ENCODE measurements around the gene GTF2F2.

GTF2F2 gene

DNA sequence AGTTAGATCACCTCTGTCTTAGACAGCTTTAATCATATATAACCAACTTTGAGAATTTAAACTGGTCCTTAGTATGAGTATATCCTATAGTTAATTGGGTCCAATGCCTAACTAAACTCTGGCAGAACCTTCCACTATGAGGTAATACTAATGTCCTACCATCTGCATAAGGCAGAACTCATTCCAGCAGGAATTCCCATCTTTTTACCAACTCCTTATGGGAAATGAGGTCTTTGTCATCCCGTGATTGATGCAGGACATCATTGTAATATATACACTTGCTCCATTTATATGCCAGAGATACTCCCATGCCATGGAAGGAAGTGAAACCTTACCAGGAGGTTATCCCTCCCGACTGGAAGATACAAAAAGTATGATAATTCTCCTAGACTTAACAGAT is 77.7 kb downstream of the GTF2F2 start:
- Histone ChIP-seq H3K4me1 (ENCODE audit: control insufficient read depth, insufficient read depth, low read length, poor library complexity, severe bottlenecking) (peaks cover 10% of the 10 kb centered on the region), H3K27ac (ENCODE audit: low read depth, low read length, severe bottlenecking) (no peak overlapping the region), H3K36me3 (ENCODE audit: control insufficient read depth, insufficient read depth, low read length) (peaks cover 8% of the 10 kb centered on the region), H3K4me3 (ENCODE audit: extremely low read depth, insufficient read depth, low read length, poor library complexity, severe bottlenecking) (no peak overlapping the region), H3K9me3 (ENCODE audit: control insufficient read depth, low read length) (no peaks in the 10 kb centered on the region)
- WGBS, 2 experiments (ENCODE audit: insufficient coverage in 2 of 2), result 83% methylated on average over 1 of the region's 2 CpGs; no CpG with 5 or more reads in 1 of the 2 experiments

DNA sequence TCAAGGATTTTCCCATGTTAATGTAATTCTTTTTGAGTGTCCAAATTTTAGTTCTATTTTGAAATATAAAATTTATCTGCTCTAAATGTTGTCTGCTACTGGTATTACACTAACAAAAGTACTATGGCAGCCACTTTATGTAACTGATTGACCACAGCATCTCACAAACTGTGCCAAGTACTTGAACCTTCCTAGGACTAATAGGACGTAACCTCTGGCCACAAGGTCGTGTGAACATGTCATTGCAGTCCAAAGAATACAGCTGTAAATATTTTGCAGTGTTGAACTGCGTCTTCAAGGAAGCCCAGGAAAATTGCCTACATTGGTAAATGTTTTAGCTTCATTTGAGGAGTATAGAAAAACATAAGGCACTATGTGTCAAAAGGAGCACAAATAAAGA is 78.6 kb downstream of the GTF2F2 start:
- Histone ChIP-seq H3K36me3 (ENCODE audit: control insufficient read depth, insufficient read depth, low read length) (peaks cover 8% of the 10 kb centered on the region), H3K9me3 (ENCODE audit: control insufficient read depth, low read length) (no peaks in the 10 kb centered on the region), H3K4me1 (ENCODE audit: control insufficient read depth, insufficient read depth, low read length, poor library complexity, severe bottlenecking) (peaks cover 9% of the 10 kb centered on the region), H3K27ac (ENCODE audit: low read depth, low read length, severe bottlenecking) (no peak overlapping the region), H3K4me3 (ENCODE audit: extremely low read depth, insufficient read depth, low read length, poor library complexity, severe bottlenecking) (no peak overlapping the region)
- 89 to 100% methylated on average over 3 of the region's 3 CpGs for WGBS, 2 experiments (ENCODE audit: insufficient coverage in 2 of 2)

DNA sequence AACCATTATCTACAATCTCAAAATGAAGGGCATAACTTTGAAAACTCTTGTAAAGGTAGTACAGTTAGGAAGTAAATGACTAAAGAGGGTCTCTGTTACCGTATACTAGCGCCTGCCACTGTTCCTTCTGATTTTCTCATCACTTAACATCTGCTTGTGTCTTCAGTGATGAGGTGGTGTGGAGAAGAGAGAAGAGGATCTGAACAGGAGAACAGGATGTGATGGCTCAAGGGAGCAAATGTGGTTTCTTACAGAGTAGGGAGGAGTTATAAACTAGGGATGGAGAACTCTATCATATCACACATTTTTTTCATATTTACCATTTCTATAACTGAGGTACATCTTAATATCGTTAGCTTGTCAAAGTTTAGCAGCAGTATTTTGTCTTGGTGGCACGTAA is 79.4 kb downstream of the GTF2F2 start:
- Histone ChIP-seq H3K4me3 (ENCODE audit: extremely low read depth, insufficient read depth, low read length, poor library complexity, severe bottlenecking) (no peak overlapping the region), H3K4me1 (ENCODE audit: control insufficient read depth, insufficient read depth, low read length, poor library complexity, severe bottlenecking) (peaks cover 7% of the 10 kb centered on the region), H3K9me3 (ENCODE audit: control insufficient read depth, low read length) (no peaks in the 10 kb centered on the region), H3K36me3 (ENCODE audit: control insufficient read depth, insufficient read depth, low read length) (peaks cover 8% of the 10 kb centered on the region), H3K27ac (ENCODE audit: low read depth, low read length, severe bottlenecking) (no peak overlapping the region)
- no CpG with 5 or more reads among the region's 4 CpGs for WGBS, 2 experiments (ENCODE audit: insufficient coverage in 2 of 2)

DNA sequence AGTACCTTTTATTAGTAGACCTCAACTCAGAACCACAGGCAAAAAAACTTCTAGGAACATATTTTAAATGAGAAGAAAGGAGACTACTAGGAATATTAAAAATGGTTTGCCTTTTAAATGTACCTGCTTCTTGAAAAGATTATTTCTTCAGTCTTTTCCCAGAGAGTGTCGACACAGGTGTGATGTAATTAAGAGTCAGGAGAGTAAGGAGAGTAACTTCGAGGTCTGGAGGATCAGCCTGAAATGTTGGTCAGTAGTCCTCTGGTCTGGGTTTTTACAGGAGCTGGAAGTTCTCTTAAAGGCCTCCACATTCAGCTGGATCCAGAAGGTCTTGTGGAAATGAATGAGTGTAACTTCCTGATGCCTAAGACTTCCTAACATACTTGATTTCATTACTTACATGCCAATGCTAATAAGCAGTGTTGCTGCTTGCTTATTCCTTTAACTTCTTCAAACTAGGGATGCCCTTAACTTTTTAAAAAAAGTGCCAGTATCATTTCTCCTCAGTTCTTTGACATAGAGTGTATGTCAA is 80.5 kb downstream of the GTF2F2 start, which contains the start of gene KCTD4:
TSS of gene KCTD4 (minus strand) at position 345 of the 532 bp plus-strand sequence. CDS start 6,478 bp downstream, outside the sequence.
- no peak within 1 kb of the TSS for H3K4me3 ChIP-seq (ENCODE audit: extremely low read depth, insufficient read depth, low read length, poor library complexity, severe bottlenecking)
- H3K27ac ChIP-seq (ENCODE audit: low read depth, low read length, severe bottlenecking), result no peak within 1 kb of the TSS
- no peaks in the 10 kb centered on the region for H3K9me3 ChIP-seq (ENCODE audit: control insufficient read depth, low read length)
- WGBS, 2 experiments (ENCODE audit: insufficient coverage in 2 of 2), result 86% methylated on average over 1 of the region's 2 CpGs; no CpG with 5 or more reads in 1 of the 2 experiments
- peaks cover under 1% of the 10 kb centered on the region for H3K4me1 ChIP-seq (ENCODE audit: control insufficient read depth, insufficient read depth, low read length, poor library complexity, severe bottlenecking)
- peaks cover 8% of the 10 kb centered on the region for H3K36me3 ChIP-seq (ENCODE audit: control insufficient read depth, insufficient read depth, low read length)

DNA sequence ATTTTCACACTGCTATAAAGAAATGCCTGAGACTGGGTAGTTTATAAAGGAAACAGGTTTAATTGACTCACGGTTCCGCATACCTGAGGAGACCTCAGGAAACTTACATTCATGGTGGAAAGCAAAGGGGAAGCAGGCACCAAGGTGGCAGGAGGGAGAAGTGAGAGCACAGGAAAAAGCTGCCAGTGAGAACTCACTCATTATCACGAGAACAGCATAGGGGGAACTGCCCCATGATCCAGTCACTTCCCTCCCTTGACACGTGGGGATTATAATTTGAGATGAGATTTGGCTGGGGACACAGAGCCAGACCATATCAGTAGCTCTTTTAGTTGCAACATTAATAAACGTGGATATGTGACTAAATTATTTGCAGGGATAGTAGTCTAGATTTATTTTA is 84.8 kb downstream of the GTF2F2 start:
- H3K36me3 ChIP-seq (ENCODE audit: control insufficient read depth, insufficient read depth, low read length), result peaks cover 15% of the 10 kb centered on the region
- no peaks in the 10 kb centered on the region for H3K9me3 ChIP-seq (ENCODE audit: control insufficient read depth, low read length)
- no peak overlapping the region for H3K27ac ChIP-seq (ENCODE audit: low read depth, low read length, severe bottlenecking)
- no peak overlapping the region for H3K4me3 ChIP-seq (ENCODE audit: extremely low read depth, insufficient read depth, low read length, poor library complexity, severe bottlenecking)
- WGBS, 2 experiments (ENCODE audit: insufficient coverage in 2 of 2), result 96 to 100% methylated on average over 2 to 4 of the region's 5 CpGs
- H3K4me1 ChIP-seq (ENCODE audit: control insufficient read depth, insufficient read depth, low read length, poor library complexity, severe bottlenecking), result peaks cover 8% of the 10 kb centered on the region

DNA sequence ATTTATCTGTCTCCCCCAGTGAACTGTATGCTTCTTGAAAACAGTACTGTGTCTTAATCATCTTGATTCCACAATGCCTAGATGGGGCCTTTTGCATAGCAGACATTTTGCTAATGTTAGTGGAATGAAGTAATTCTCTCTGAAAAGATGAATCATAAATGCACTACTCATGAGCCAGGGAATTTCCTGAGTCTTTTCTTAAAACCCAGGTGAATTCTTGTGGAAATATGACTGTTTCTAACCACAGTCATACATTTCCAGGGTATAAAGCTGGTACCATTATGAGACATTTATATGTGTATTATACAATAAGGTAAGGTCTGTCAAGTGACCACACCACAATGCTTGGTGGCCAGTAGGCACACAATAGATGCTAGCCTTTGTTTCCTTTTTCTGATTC is 86.0 kb downstream of the GTF2F2 start:
- H3K4me3 ChIP-seq (ENCODE audit: extremely low read depth, insufficient read depth, low read length, poor library complexity, severe bottlenecking), result no peak overlapping the region
- no peaks in the 10 kb centered on the region for H3K9me3 ChIP-seq (ENCODE audit: control insufficient read depth, low read length)
- peaks cover 8% of the 10 kb centered on the region for H3K4me1 ChIP-seq (ENCODE audit: control insufficient read depth, insufficient read depth, low read length, poor library complexity, severe bottlenecking)
- peaks cover 15% of the 10 kb centered on the region for H3K36me3 ChIP-seq (ENCODE audit: control insufficient read depth, insufficient read depth, low read length)
- peak overlapping the region; percentile 46 for H3K27ac ChIP-seq (ENCODE audit: low read depth, low read length, severe bottlenecking)

DNA sequence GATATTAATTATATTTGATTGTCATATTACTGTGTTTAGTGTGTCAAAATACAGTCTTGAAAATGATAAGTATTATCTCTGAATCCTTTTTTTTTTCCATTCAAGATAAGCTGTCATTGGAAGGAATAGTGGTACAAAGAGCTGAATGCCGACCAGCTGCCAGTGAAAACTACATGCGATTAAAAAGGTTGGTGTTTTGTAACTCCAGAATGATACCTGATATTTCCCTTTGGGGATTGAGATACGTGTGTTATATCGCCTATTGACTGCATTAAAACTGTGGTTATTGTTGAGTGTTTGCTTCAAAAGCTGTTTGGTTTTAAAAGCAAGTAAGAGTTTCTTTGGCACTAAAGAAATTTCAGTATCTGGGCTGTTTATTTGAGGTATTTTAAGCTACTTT is 87.0 kb downstream of the GTF2F2 start:
- WGBS, 2 experiments (ENCODE audit: insufficient coverage in 2 of 2), result 87 to 91% methylated on average over 3 to 4 of the region's 4 CpGs
- Histone ChIP-seq H3K9me3 (ENCODE audit: control insufficient read depth, low read length) (no peaks in the 10 kb centered on the region), H3K27ac (ENCODE audit: low read depth, low read length, severe bottlenecking) (no peak overlapping the region), H3K4me1 (ENCODE audit: control insufficient read depth, insufficient read depth, low read length, poor library complexity, severe bottlenecking) (peaks cover 8% of the 10 kb centered on the region), H3K4me3 (ENCODE audit: extremely low read depth, insufficient read depth, low read length, poor library complexity, severe bottlenecking) (no peak overlapping the region), H3K36me3 (ENCODE audit: control insufficient read depth, insufficient read depth, low read length) (peaks cover 10% of the 10 kb centered on the region)

DNA sequence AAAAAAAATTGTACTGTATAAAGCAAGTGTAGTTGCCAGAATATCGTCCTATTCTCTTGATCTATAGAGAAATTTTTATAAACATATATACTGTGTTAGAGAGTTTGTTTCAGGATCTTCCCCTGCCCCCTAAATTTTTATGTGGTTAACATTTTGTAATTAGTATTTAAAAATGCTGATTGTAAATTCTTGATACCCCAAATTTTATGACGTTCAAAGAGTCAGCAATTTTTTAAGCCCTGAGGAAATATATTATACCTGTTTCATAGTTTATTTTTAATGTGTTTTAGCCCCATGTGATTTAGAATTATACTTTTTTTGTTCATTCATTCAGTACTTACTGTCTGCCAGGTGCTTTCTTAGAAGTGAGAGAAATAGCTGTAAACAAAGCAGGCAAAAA is 87.8 kb downstream of the GTF2F2 start:
- no peaks in the 10 kb centered on the region for H3K9me3 ChIP-seq (ENCODE audit: control insufficient read depth, low read length)
- H3K4me1 ChIP-seq (ENCODE audit: control insufficient read depth, insufficient read depth, low read length, poor library complexity, severe bottlenecking), result peaks cover 8% of the 10 kb centered on the region
- H3K36me3 ChIP-seq (ENCODE audit: control insufficient read depth, insufficient read depth, low read length), result peaks cover 10% of the 10 kb centered on the region
- WGBS, 2 experiments (ENCODE audit: insufficient coverage in 2 of 2), result no CpG with 5 or more reads among the region's 2 CpGs
- no peak overlapping the region for H3K27ac ChIP-seq (ENCODE audit: low read depth, low read length, severe bottlenecking)
- H3K4me3 ChIP-seq (ENCODE audit: extremely low read depth, insufficient read depth, low read length, poor library complexity, severe bottlenecking), result no peak overlapping the region

DNA sequence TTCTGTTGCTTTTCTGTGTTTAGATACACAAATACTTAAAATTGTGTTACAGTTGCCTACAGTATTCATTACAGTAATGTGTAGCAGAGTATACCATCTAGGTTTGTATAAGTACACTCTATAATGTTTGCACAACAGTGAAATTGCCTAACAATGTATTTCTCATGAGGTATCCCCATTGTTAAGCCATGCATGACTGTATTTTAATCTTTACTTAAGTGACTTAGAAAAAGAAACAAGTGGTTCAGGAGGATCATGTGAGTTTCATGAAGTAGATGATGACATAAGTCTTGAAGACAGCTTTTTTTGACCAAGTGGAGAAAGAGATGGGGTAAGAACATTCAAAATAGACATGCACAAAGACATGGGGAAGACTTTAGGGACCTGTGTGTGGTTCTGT is 88.9 kb downstream of the GTF2F2 start:
- H3K36me3 ChIP-seq (ENCODE audit: control insufficient read depth, insufficient read depth, low read length), result peaks cover 10% of the 10 kb centered on the region
- H3K4me3 ChIP-seq (ENCODE audit: extremely low read depth, insufficient read depth, low read length, poor library complexity, severe bottlenecking), result no peak overlapping the region
- H3K27ac ChIP-seq (ENCODE audit: low read depth, low read length, severe bottlenecking), result no peak overlapping the region
- peaks cover 8% of the 10 kb centered on the region for H3K4me1 ChIP-seq (ENCODE audit: control insufficient read depth, insufficient read depth, low read length, poor library complexity, severe bottlenecking)
- H3K9me3 ChIP-seq (ENCODE audit: control insufficient read depth, low read length), result no peaks in the 10 kb centered on the region

DNA sequence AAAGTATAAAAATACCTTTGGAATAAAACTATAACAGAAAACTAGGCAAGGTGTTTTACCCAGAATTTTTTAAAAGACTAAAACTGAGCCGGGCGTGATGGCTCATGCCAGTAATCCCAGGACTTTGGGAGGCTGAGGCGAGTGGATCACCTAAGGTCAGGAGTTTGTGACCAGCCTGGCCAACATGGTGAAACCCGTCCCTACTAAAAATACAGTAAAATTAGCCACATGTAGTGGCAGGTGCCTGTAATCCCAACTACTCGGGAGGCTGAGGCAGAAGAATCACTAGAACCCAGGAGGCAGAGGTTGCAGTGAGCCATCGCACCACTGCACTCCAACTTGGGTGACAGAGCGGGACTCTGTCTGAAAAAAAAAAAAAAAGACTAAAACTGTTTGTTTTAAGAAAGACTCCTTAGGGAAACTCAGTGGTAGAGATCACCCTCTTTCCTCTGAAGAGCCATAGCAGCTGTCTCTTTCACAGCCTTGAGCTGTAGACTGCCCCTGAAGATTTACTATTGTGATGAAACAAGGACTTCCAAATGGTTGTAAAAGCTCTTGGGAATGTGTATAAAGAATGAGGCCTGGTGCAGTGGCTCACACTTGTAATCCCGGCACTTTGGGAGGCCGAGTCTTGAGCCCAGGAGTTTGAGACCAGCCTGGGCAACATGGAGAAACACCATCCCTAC is 95.2 kb downstream of the GTF2F2 start:
- Histone ChIP-seq H3K27ac (ENCODE audit: low read depth, low read length, severe bottlenecking) (no peak overlapping the region), H3K4me1 (ENCODE audit: control insufficient read depth, insufficient read depth, low read length, poor library complexity, severe bottlenecking) (no peaks in the 10 kb centered on the region), H3K36me3 (ENCODE audit: control insufficient read depth, insufficient read depth, low read length) (peaks cover 3% of the 10 kb centered on the region), H3K4me3 (ENCODE audit: extremely low read depth, insufficient read depth, low read length, poor library complexity, severe bottlenecking) (no peak overlapping the region), H3K9me3 (ENCODE audit: control insufficient read depth, low read length) (no peaks in the 10 kb centered on the region)
- 84 to 97% methylated on average over 6 to 8 of the region's 9 CpGs for WGBS, 2 experiments (ENCODE audit: insufficient coverage in 2 of 2)

DNA sequence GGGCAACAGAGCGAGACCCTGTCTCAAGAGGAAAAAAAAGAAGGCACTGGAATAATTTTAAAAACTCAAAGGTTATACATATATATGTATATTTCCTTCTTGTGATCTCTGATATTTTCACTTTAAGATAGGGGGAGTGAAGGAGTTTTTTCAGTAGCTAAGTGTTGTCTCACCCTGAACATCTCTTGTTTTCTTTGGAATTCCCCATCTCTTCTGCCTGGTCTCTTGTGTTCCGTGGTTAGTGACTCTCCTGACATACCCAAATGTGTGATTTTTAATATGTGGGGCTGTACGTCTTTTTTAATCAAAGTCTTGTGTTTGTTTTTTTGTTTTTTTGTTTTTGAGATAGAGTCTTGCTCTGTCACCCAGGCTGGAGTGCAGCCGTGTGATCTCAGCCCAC is 95.9 kb downstream of the GTF2F2 start:
- Histone ChIP-seq H3K4me1 (ENCODE audit: control insufficient read depth, insufficient read depth, low read length, poor library complexity, severe bottlenecking) (no peaks in the 10 kb centered on the region), H3K9me3 (ENCODE audit: control insufficient read depth, low read length) (no peaks in the 10 kb centered on the region), H3K27ac (ENCODE audit: low read depth, low read length, severe bottlenecking) (no peak overlapping the region), H3K36me3 (ENCODE audit: control insufficient read depth, insufficient read depth, low read length) (peaks cover 3% of the 10 kb centered on the region), H3K4me3 (ENCODE audit: extremely low read depth, insufficient read depth, low read length, poor library complexity, severe bottlenecking) (no peak overlapping the region)
- 100% methylated on average over 1 to 2 of the region's 4 CpGs for WGBS, 2 experiments (ENCODE audit: insufficient coverage in 2 of 2)
